Lung microvascular endothelial cell (primary cell): ENCODE data around the gene RABGGTA. TPM values are rescaled to one million over a fixed set of nuclear protein-coding genes. Genes with fewer than 3 reads are reported as not detected.

Source experiments
- DNase-seq, 2 donors: peaks; one replicate each; pipeline versions ENCODE4 v3.0.0 to v3.0.0-alpha.2; 2010; ENCODE audit warnings: low read depth in 2 of 2
- total RNA-seq: library from RNA; depleted of rRNA; stranded (reverse); fragments of >200 nt; gene quantifications from 2 replicates; pipeline ENCODE4 v1.2.1, GENCODE V29; 2014

The RABGGTA gene
- total RNA-seq, 1 donor from 2014 or later: 17.3 TPM

DNA sequence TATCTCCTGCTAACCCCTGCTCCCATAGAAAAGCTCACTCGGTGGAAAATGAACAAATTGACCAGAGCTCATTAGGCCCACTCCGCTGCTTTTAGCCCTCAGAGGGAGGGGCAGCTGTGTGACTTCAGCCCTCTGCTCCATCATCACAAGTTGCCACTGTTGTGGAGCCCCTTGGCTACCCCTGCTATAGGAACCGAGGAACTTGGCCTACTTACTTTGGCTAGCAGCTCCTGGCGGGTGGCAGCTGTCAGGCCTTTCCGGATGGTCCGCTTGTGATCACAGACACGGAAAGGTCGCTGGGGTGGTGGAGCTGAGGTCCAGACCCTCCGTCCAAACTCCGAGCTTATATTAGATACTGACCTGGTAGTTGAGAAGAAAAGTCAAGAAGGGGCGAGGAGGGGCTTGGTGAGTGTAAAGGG, 35.8 kb upstream of the RABGGTA start:
- DNase-seq: no peak

DNA sequence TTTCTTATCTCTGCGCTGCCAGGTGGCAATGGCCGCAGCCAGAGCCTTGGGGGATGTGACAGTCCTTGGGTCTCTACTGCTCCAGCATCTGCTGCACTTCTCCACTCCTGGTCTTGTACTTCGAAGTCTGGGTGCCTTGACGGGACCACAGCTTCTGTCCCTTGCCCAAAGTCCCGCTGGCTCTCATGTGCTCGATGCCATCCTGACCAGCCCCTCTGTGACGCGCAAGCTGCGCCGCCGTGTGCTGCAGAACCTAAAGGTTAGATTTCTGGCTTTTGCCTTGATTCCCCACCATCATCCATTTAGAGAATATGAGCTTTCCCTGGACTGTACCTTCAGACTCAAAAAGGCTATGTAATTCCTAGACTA, 32.6 kb upstream of the RABGGTA start:
- DNase-seq: no peak

DNA sequence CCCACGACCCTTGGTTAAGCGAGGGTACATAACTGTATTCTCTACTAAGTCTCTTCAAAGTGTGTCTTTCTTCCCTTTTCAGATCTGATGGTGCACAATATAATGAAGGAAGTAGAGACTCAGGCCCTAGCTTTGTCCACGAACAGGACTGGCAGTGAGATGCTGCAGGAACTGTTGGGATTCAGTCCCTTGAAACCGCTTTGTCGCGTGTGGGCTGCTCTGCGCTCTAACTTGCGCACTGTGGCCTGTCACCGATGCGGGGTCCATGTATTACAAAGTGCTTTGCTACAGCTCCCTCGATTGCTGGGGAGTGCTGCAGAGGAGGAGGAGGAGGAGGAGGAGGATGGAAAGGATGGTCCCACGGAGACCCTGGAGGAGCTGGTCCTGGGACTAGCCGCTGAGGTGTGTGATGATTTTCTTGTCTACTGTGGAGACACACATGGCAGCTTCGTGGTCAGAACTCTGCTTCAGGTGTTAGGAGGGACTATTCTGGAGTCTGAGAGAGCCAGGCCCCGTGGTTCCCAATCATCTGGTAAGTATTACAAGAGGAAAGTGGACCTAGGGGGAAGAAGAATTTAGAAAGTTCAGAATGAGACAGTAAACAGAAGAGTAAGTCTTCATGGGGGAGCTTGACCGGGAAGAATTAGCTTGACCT, 29.1 kb upstream of the RABGGTA start:
- no peak for DNase-seq

DNA sequence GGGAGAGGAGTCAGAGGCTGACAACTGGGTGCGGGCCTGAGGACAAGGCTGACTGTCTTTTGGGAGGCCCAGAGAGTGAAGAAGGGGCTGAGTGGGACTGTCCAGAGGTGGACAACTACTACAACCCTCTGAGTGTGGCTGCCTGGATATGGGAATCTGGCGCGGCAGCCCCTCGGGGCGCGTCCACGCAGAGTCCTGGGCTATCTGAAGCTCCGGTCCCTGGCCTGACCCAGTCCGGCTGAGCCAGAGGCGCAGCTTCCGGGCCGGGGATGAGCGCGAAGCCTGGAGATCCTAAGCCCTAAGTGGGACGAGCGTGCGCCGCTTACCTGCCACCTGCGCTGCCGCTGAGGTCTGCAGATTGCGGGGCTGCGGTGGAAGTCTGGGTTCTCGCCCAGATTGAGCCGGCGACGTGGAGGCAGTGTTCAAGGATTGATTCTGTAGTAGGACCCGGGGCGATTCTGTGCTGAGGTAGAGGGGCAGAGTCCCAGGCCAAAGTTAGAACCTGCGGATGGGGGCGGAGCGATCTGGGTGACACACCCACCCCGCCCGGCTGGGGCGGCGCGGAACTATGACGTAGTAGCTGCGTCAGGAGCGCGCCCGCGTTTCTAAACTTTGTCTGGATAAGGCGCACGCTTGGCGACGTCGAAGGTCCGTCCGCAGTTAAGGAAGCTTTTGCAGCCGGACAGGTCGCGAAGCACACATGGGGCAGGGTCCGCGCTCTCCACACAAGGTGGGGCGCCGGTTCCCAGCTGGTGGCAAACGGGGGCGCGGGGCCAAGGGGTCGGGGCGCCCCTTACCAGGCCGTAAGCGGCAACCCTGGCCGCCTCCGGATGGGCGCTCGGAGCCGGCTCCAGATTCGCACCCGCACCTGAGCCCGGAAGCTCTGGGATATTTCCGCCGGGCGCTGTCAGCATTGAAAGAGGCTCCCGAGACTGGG, 28.1 kb upstream of the RABGGTA start, which contains the start of the genes DHRS1 and NOP9:
Gene DHRS1 (minus strand): TSS at position 526 of the 937 bp plus-strand sequence. CDS start 674 bp downstream, outside the sequence.
Gene NOP9 (plus strand): TSS at position 596 of the 937 bp plus-strand sequence. CDS start 105 bp downstream, at position 701.
- DNase-seq: peak; percentile 91 to 93

DNA sequence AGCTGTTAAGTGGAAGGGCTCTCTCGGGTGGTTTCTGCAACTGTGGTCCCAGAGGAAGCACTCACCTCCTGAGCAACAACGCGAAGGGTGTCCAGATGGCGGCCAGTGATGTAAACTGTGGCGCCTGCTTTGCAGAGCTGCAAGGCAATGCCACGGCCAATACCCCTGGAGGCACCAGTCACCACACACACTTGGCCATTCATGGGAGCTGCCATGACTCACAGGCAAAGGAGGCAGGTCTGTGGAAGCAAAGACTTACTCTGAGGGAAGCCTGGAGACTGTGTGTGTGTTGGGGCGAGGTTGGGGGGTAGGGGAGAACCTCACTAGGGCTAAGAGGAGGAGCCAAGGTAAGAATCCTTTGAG, 27.5 kb upstream of the RABGGTA start:
- peak in 1 of 2 donors; percentile 71 for DNase-seq

DNA sequence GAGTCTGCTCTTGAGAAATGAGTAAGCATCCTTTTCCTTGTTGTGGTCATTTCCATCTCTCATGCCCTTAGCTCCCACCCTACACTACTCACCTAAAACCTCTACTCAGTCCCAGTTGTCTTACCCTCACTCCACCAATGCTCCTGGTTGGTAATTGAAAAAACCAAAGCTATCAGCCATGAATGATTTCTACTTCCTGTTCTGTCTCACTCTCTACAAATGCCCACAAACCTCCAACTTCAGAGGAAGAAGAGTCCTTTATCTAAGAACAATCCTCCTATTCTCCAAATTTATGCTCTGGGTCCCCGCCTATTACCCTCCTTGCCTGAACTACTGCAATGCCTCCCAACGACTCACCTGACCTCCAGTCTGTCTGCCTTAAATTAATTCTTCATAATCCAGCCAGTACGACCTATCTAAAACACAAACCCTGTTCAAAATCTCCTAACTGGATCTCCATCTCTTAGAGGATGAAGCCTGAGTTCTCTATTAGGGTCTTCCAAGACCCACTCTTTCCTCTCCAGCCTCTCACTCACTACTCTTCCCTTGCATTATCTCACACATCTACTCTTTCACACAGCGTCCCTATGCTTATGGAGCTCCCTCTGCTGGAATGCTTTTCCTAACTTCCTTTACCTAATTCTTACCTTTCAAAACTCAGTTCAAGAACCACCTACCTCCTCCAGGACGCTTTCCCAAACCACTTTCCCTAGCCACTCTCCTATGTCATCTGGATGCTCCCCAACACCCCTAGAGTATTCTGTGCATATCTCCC, 26.0 kb upstream of the RABGGTA start:
- DNase-seq: peak; percentile 41 to 62

DNA sequence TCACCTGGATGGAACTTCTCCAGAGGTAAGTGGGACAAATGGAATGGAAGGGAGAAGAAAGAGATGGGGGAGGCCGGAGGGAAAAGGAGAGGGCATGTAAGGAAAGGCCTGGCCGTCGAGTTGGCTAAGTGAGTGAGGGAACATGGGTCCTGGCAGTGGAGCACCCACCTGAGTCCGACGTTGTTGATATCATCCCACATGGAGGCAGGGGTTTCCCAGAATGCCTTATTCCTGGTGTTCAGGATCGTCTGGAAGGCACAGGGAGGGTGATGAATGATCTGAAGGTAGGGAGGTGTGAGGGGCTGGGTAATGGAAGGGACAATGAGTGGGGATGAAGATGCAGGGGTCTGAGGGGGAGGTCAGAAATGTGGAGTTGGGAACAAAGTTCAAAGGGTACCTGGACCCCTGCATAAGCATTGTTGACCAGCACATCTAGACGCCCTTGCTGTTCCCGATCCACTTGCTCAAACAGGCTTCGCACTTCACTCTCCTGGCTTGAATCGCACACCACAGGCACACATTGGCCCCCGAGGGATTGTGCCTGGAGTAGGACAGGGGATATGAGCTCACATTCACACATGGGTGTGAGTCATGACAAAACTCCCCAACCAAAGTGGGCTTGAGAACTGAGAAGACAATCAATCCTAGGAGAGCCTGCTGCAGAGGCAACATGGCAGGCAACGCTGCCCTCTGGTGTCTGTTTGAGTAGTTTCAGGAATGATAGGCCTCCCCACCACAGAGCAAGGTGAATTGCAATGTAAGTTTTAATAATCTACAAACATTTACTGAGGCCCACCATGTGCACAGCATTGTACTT, 25.2 kb upstream of the RABGGTA start:
- DNase-seq: peak; percentile 89 to 97

DNA sequence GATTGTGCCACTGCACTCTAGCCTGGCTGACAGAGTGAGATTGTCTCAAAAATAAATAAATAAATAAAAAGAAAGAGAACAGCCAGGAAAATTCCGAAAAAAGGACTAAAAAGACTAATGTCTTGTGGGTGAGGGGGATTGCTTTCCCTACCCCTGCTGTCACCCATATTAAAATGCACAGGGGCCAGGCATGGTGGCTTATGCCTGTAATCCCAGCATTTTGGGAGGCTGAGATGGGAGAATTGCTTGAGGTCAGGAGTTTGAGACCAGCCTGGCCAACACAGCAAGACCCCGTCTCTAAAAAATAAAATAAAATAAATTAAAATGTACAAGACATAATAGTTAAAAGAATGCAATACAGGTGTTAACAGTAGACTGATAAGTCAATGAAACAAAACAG, 22.1 kb upstream of the RABGGTA start:
- no peak for DNase-seq

DNA sequence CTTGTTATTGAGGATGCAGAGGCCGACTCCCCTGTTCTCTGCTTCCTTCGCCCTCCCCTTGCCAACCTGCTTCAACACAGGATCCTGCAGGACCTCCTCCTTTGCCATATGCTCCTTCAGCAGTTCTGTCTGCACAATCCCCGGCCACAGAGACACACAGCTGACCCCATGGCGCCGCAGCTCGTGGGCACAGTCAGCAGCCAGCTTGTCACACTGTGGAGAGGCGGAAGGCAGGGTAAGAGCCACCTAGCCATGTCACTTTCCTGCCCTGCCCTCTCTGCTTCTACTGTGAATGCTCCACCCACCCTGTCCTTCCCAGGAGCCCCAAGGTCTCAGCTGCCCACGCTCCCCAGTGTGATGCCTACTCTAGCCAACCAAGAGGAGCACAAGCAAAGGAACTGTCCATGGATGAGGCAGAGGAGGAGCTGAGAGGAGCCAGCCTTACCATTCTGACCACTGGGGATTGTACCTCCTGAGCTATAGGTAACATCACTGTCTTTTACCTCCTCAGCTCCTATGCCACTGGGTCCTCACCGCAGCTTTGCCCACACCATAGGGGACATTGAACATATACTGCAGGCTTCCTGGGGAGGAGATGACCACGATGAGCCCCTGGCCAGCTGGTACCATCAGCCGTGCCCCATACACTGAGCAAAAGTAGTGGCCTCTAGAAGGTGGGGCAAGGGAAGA, 20.9 kb upstream of the RABGGTA start:
- DNase-seq: no peak

DNA sequence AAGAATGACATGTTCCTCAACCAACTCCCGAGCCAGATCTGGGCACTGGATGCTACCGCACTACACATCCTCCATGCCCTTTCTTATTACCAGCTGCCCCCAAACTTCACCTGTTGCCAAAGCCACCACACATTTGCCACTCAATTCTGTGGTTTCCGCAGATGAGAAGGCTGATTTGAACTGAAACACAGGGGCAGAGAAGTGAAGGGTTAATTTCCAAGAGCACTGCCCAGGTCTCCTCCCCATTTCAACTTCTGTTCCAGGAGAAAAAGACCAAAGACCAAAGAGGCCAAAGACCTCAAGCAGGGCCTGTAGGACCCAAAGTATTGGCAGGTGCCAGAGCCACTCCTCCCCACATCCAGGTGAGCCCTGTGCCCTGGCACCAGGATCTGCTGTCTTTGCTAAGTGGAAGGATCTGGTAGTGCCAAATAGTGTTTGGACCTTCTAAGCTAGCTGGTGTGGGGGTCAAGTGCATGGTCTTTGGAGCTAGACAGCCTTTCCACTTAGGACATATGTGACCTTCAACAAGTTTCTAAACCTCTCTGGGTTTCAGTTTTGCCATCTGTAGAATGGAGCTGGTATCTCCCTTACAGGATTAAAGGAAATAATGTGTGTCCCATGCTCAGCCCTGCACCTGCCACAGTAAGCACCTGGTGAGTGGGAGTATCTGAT, 20.2 kb upstream of the RABGGTA start:
- no peak for DNase-seq

DNA sequence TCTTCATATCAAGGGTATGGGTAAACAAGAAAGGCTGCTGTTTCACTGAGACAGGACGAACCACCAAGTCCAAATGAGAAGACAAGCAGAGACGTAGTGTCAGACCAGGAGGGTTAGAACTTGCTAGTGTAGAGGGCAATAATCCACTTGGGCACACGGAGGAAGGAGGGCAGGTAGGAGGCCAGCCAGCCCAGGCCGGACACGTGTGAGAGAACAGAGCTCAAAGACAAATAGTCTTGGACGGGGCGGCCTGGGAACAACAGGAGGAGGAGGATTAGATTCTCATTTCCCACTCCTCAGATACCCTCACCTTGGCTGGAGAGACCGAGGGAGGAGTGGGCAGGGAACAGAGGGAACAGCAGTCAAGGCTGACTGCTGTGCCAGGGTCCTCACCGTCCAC, 19.3 kb upstream of the RABGGTA start:
- DNase-seq: no peak

DNA sequence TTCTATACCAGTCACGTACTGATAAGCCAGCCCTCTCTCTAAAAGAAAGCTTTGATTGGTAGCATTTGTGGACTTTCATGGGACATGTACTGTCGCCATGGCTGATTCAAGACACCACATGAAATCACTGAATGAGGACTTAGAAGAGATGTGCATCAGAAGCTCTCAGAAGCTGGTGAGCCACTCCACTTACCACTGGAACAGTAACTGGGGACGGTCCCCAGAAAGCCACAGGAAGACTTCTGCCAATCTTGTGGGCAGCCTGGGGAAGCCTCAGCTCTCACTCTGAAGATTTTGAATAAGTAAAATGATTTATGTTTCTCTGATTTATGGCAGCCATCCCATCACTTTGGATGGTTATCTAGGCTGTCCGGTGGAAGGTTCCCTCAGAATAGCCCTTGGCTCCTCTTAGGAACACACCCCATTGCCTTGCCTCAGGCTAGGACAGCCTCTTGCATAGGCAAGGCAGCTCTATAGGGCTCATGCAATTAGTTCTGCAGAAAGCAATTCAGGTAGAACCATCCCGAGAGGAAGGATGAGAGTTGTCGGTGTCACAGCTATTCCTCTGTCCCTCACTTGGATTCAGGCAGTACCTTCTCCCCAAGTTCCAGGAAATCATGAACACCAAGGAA, 18.4 kb upstream of the RABGGTA start:
- no peak for DNase-seq

DNA sequence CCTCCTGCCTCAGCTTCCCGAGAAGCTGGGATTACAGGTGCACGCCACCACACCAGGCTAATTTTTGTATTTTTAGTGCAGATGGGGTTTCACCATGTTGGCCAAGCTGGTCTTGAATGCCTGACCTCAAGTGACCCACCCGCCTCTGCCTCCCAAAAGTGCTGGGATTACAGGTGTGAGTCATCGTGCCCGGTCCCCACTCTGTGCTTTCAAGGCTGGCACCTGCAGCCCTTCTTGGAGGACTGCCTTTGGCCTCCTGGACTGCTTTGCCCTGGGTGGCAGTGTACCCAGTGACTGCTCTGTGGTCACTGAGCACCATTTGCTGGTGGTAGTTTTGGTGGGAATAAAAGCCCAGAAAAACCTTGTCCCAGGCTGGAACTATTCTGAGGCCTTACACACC, 15.6 kb upstream of the RABGGTA start:
- no peak for DNase-seq

DNA sequence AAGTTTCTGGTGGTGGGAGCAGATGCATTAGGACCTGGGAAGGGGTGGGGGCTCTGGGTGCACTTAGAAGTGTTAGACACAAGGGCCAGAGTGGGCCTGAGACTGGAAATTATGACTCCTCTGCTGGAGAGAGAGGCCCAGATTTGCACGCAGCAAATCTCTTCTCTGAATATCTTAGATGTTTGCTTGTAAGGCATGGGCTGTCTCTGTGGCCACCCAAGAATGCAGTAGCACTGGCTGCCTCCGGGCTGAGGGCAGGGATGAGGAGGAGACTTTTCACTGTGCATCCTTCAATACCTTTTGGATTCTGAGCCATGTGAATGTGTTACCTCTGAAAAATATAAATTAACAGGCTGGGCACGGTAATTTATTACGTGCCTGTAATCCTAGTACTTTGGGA, 14.0 kb upstream of the RABGGTA start:
- no peak for DNase-seq

DNA sequence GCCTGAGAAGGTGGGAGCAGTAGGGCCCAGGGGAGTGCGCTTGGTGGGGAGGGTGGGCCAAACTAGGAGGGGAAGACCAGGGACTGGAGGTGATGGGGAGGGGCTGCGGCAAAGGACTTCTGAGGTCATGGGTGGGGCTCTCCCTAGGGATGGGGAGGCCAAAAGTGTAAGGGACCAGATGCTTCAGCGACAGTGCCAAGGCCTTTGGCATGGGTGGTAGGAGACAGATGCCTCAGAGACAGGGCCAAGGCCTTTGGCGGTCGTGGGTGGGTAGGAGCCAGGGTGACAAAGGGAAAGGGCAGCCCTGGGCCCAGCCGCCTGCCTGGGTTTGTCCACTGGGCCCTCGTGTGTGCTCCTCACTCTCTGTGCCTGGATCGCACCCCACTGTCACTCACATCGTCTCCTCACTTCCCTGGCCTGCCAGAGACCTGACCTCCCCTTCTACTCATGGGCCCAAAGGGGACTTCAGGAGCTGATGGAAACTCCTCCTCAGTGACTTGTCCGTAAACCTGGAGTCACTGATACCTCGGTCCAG, 13.2 kb upstream of the RABGGTA start:
- DNase-seq: no peak

DNA sequence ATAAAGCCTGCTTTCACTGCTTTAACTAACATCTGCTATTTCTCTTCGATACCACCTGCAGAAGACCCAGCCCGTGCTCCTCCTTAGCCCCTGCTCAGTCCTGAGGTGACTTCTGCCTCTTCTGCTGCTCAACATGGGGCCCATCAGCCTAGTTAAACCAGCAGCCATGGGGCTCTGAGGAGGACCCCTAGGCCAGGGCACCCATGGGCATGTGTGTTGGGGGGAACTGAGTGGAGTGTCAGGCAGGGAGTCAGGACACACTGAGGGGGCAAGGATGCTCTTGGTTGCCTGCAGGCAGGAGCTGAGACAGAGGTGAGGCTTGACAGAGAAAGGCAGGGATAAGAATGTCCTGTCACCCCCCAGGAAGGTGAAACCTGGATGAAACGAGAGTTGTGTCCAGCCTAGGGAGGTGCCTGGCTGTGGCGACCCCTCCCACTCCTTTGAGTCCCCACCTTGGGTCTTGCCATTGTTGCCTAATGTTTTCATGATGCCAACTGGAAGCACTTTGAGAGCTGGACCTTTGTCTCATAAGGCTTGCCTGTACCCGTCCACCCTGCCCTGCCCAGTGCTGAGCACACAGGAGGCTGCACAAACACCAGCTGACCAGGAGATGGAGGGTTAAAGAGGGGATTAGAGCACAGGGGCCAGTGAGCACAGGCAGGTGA, 12.5 kb upstream of the RABGGTA start:
- no peak for DNase-seq

DNA sequence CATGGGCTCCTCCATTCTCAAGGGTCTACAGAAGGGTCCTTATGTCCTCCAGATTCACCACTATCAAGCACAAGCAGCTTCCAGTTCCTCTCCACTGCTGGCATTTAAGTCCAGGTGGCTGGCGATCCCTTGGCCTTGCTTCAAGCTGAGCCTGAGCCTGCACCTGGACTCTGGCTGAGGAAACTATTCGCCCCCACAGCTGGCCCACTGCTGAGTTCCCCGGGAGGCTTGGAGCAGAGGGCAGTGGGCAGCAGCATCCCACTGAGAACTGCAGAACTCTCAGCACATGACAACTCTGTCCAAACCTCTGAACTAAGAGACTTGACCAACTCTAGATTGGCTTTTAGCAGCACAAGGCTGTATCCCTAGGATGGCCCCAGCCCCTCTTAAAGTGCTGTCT, 11.3 kb upstream of the RABGGTA start:
- DNase-seq: no peak

DNA sequence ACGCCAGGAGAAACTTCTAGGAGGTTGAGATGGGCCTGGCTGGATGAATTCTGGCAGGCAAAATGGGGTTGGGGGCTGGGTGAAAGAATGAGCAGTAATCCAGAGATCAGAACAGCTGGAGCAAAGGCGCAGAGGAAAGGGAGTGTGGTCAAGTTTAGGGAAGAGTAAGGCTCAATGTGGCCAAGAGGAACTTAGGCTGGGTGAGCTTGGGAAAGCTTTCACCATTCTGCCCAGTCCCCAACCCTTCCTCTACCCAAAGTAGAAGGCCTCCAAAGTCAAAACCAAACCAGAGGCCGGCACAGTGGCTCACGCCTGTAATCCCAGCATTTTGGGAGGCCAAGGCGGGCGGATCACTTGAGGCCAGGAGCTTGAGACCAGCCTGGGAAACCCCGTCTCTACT, 10.2 kb upstream of the RABGGTA start:
- no peak for DNase-seq
